Measurements from ENCODE around the gene RSBN1L. TPM values are rescaled to one million over a fixed set of nuclear protein-coding genes. Genes with fewer than 3 reads are reported as not detected.

RSBN1L gene
- total and polyA plus RNA-seq, 2 of the 8 experiments (the other 6 are each of a cell fraction or from before 2014, with no cell fraction given), result 4.1 to 22.1 TPM

DNA sequence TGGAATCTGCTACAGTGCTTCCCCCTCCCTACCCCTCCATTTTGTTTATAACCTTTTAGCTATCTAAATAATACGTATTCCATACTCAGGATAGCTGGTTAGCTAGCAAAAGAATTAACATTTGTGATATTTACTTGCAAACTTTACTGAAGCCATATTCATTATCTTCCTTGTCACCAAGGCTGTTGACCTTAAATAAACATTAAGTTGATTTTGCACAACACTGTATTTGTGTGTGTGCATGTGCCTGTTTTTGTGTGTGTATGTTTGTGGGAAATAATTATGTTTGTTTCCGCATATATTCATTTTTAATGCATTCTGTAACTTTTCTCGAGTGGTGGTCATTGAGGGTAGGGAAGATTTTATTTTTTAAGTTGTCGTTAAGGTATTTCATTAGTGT, 86.1 kb downstream of the RSBN1L start:
- no peak overlapping the region for H2BK120ac ChIP-seq (replicated peaks; ENCODE audit: low read depth, low read length)
- H3K4ac ChIP-seq (replicated peaks; ENCODE audit: insufficient read length, low read depth, low read length), result no peak overlapping the region
- no peak overlapping the region for H4K8ac ChIP-seq (ENCODE audit: extremely low read depth, insufficient read depth, low read length)
- H3K9me3 ChIP-seq (ENCODE audit: insufficient read depth in 2 of 2, low read depth in 1 of 2, low read length in 1 of 2), result no peaks in the 10 kb centered on the region
- no peak overlapping the region for H2AFZ ChIP-seq (ENCODE audit: low read length)
- ChIA-PET CTCF (ENCODE audit: partially characterized antibody) (no interaction called here), POLR2A (ENCODE audit: partially characterized antibody) (interaction anchor here (0.6 kb wide), 1 partner anchor 398 kb away, joined by 3 read pairs; no protein-coding TSS in a partner anchor)
- no peak for FAIRE-seq
- H3K56ac ChIP-seq (replicated peaks; ENCODE audit: insufficient read length, low read depth, low read length), result no peak overlapping the region
- no peak overlapping the region for H2AK5ac ChIP-seq (ENCODE audit: low read depth, low read length)
- H3K14ac ChIP-seq (ENCODE audit: insufficient read length), result no peak overlapping the region
- no peak overlapping the region for H2BK15ac ChIP-seq (ENCODE audit: low read length)
- 89% methylated on average over 4 of the region's 4 CpGs; no CpG with 5 or more reads in 1 of the 2 experiments for WGBS, 2 experiments (ENCODE audit: extremely low coverage in 1 of 2, insufficient coverage in 1 of 2, insufficient read length in 1 of 2, insufficient replicate concordance in 2 of 2, low coverage in 1 of 2, low lambda C conversion rate in 2 of 2, missing lambda C conversion rate in 1 of 2)
- no peak overlapping the region for H2BK5ac ChIP-seq (ENCODE audit: low read depth, low read length)
- H4K20me1 ChIP-seq (replicated peaks in 1 of 2; ENCODE audit: control insufficient read depth in 1 of 2, insufficient read depth in 2 of 2, low read length in 2 of 2), result no peaks in the 10 kb centered on the region
- peaks cover 0 to 21% (median 4%) of the 10 kb centered on the region in 4 experiments; a peak in 3 of 8 replicates for H3K36me3 ChIP-seq (ENCODE audit: control insufficient read depth in 2 of 4, insufficient read depth in 4 of 4, low read length in 3 of 4)
- no peaks in the 10 kb centered on the region for H3K79me1 ChIP-seq (ENCODE audit: low read depth, low read length)
- no peaks in the 10 kb centered on the region for H3K27me3 ChIP-seq (replicated peaks in 1 of 4; ENCODE audit: control insufficient read depth in 3 of 4, extremely low read depth in 1 of 4, insufficient read depth in 3 of 4, low read length in 3 of 4)
- H3K4me3 ChIP-seq (ENCODE audit: extremely low read depth in 1 of 4, insufficient read depth in 2 of 4, low read depth in 3 of 4, low read length in 4 of 4), result no peak overlapping the region
- no peaks in the 10 kb centered on the region for H3K23me2 ChIP-seq (ENCODE audit: low read depth, low read length)
- no peak overlapping the region for H3K4me2 ChIP-seq (ENCODE audit: insufficient read depth in 1 of 2, low read depth in 2 of 2, low read length in 2 of 2)
- no peak overlapping the region for H3K27ac ChIP-seq (ENCODE audit: low read depth, low read length)
- no peak overlapping the region for H4K5ac ChIP-seq (ENCODE audit: insufficient read length, low read depth, low read length)
- H3K4me1 ChIP-seq (replicated peaks in 1 of 4; ENCODE audit: control insufficient read depth in 3 of 4, insufficient read depth in 4 of 4, low read length in 3 of 4), result no peaks in the 10 kb centered on the region
- no peak overlapping the region for H2BK12ac ChIP-seq (ENCODE audit: low read depth, low read length)
- no peak overlapping the region for H2BK20ac ChIP-seq (ENCODE audit: low read length)
- no peak overlapping the region for H3K23ac ChIP-seq (ENCODE audit: insufficient read length)
- H3K18ac ChIP-seq (ENCODE audit: extremely low read depth, low read length), result no peak overlapping the region
- no peak overlapping the region for H4K91ac ChIP-seq (replicated peaks; ENCODE audit: insufficient read length, low read length)
- no peak overlapping the region for H3K9ac ChIP-seq (replicated peaks in 1 of 4; ENCODE audit: extremely low read depth in 1 of 4, low read depth in 3 of 4, low read length in 3 of 4)
- no peaks in the 10 kb centered on the region for H3K79me2 ChIP-seq (ENCODE audit: control insufficient read depth in 1 of 2, insufficient read depth in 2 of 2, low read length in 2 of 2)
- no peak for DNase-seq (ENCODE audit: low read depth in 1 of 2, low spot score in 2 of 2)
- TF ChIP-seq TEAD4 (IDR thresholded peaks at IDR 0.05; ENCODE audit: low read depth, low read length) (no peak), EZH2 (IDR thresholded peaks at IDR 0.05; ENCODE audit: low read depth, low read length, severe bottlenecking) (no peak), KDM5A (IDR thresholded peaks at IDR 0.05; ENCODE audit: low read length) (no peak), BACH1 (IDR thresholded peaks at IDR 0.05; ENCODE audit: low read length) (no peak), EP300 (IDR thresholded peaks at IDR 0.05; ENCODE audit: borderline replicate concordance in 1 of 2, low read depth in 2 of 2, low read length in 2 of 2) (no peak), CBX5 (IDR thresholded peaks at IDR 0.05; ENCODE audit: low read depth, low read length) (no peak), ZNF274 (IDR thresholded peaks at IDR 0.05; ENCODE audit: borderline replicate concordance, extremely low read depth, low read length) (no peak), KDM4A (IDR thresholded peaks at IDR 0.05; ENCODE audit: low read depth, low read length, severe bottlenecking) (no peak), CBX8 (IDR thresholded peaks at IDR 0.05; ENCODE audit: borderline replicate concordance, low read depth, low read length) (no peak), SIN3A (conservative IDR thresholded peaks at IDR 0.05 in 1 of 2, IDR thresholded peaks at IDR 0.05 in 1 of 2; ENCODE audit: low read depth in 1 of 2, low read length in 2 of 2) (no peak), SP4 (IDR thresholded peaks at IDR 0.05; ENCODE audit: low read length) (no peak), HDAC6 (IDR thresholded peaks at IDR 0.05; ENCODE audit: low read depth, low read length) (no peak), HDAC2 (IDR thresholded peaks at IDR 0.05; ENCODE audit: borderline replicate concordance in 1 of 2, low read depth in 2 of 2, low read length in 2 of 2) (no peak)
- TF ChIP-seq, protein P1, sequence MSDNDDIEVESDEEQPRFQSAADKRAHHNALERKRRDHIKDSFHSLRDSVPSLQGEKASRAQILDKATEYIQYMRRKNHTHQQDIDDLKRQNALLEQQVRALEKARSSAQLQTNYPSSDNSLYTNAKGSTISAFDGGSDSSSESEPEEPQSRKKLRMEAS (IDR thresholded peaks at IDR 0.05), result no peak

Data from H1 (cell line).